Trophoblast cell (in vitro differentiated cells and primary cell): ENCODE results near the gene DNAJC12.

Experiments
- DNase-seq, 2 donors: peaks; one replicate each; pipeline ENCODE4 v3.0.0-alpha.2; 2016
- H2AFZ ChIP-seq: 2 replicates; pipeline ENCODE4 v1.6.1; 2013; ENCODE audit warnings: low read length, moderate library complexity, mild to moderate bottlenecking; ENCODE audit not compliant: insufficient read depth, poor library complexity
- H2AK5ac ChIP-seq: 2 replicates; pipeline ENCODE4 v1.6.1; 2013; ENCODE audit warnings: mild to moderate bottlenecking, low read length
- H2BK120ac ChIP-seq: 2 replicates; pipeline ENCODE4 v1.6.1; 2013; ENCODE audit warnings: low read length, mild to moderate bottlenecking, moderate library complexity; ENCODE audit not compliant: insufficient read depth, poor library complexity
- H2BK12ac ChIP-seq: 2 replicates; pipeline ENCODE4 v1.6.1; 2013; ENCODE audit warnings: mild to moderate bottlenecking, low read length, moderate library complexity
- H2BK5ac ChIP-seq: 2 replicates; pipeline ENCODE4 v1.6.1; 2013; ENCODE audit warnings: low read length, low read depth, moderate library complexity, mild to moderate bottlenecking; ENCODE audit not compliant: poor library complexity
- H3K14ac ChIP-seq: 2 replicates; pipeline ENCODE4 v1.6.1; 2013; ENCODE audit warnings: mild to moderate bottlenecking, low read length
- H3K18ac ChIP-seq: 2 replicates; pipeline ENCODE4 v1.6.1; 2013; ENCODE audit warnings: mild to moderate bottlenecking, low read length
- H3K23ac ChIP-seq: 2 replicates; pipeline ENCODE4 v1.6.1; 2013; ENCODE audit warnings: low read length
- H3K27ac ChIP-seq: 2 replicates; pipeline ENCODE4 v1.5.1; 2013; ENCODE audit warnings: low read depth, mild to moderate bottlenecking, inconsistent platforms, low read length, moderate library complexity
- H3K27me3 ChIP-seq: 2 replicates; pipeline ENCODE4 v1.6.1; 2013; ENCODE audit warnings: inconsistent platforms, mild to moderate bottlenecking, low read length, moderate library complexity; ENCODE audit not compliant: insufficient read depth
- H3K36me3 ChIP-seq, 2 experiments: 1 replicate in 1 of 2; 2 replicates in 1 of 2; pipeline ENCODE4 v1.6.1; 2013; ENCODE audit warnings: low read length in 2 of 2, mild to moderate bottlenecking in 2 of 2, moderate library complexity in 1 of 2; ENCODE audit not compliant: insufficient read depth in 2 of 2, control insufficient read depth in 1 of 2
- H3K4ac ChIP-seq: 2 replicates; pipeline ENCODE4 v1.6.1; 2013; ENCODE audit warnings: low read depth, mild to moderate bottlenecking, low read length, moderate library complexity
- H3K4me1 ChIP-seq, 2 experiments: 1 replicate in 1 of 2; 2 replicates in 1 of 2; pipeline ENCODE4 v1.6.1; 2013; ENCODE audit warnings: low read length in 2 of 2, mild to moderate bottlenecking in 2 of 2, moderate library complexity in 1 of 2; ENCODE audit not compliant: insufficient read depth in 2 of 2, control insufficient read depth in 1 of 2
- H3K4me2 ChIP-seq: 2 replicates; pipeline ENCODE4 v1.6.1; 2013; ENCODE audit warnings: inconsistent platforms, mild to moderate bottlenecking, low read length, moderate library complexity
- H3K4me3 ChIP-seq: 2 replicates; pipeline ENCODE4 v1.5.1; 2013; ENCODE audit warnings: mild to moderate bottlenecking, low read depth, low read length, inconsistent platforms
- H3K79me1 ChIP-seq: one replicate; pipeline ENCODE4 v1.6.1; 2013; ENCODE audit warnings: low read length
- H3K79me2 ChIP-seq: 2 replicates; pipeline ENCODE4 v1.6.1; 2013; ENCODE audit warnings: low read length, mild to moderate bottlenecking; ENCODE audit not compliant: control insufficient read depth, insufficient read depth, poor library complexity
- H3K9ac ChIP-seq: 2 replicates; pipeline ENCODE4 v1.6.1; 2013; ENCODE audit warnings: mild to moderate bottlenecking, low read length
- H3K9me3 ChIP-seq: 2 replicates; pipeline ENCODE4 v1.6.1; 2013; ENCODE audit warnings: low read depth, mild to moderate bottlenecking, control low read depth, inconsistent platforms, low read length; ENCODE audit not compliant: insufficient read depth
- H4K12ac ChIP-seq: 2 replicates; pipeline ENCODE4 v1.6.1; 2013; ENCODE audit warnings: low read depth, mild to moderate bottlenecking, low read length, moderate library complexity
- H4K8ac ChIP-seq: 2 replicates; pipeline ENCODE4 v1.6.1; 2013; ENCODE audit warnings: low read depth, mild to moderate bottlenecking, low read length, moderate library complexity
- H4K91ac ChIP-seq: one replicate; pipeline ENCODE4 v1.6.1; 2013; ENCODE audit warnings: low read depth, mild to moderate bottlenecking, low read length, moderate library complexity
- WGBS: extraction: QIAGEN DNeasy Blood & Tissue Kit; methylation state at CpG from one replicate; pipeline ENCODE4 v1.1.7; 2013; ENCODE audit warnings: missing lambda C conversion rate; ENCODE audit not compliant: insufficient read length, insufficient coverage; ENCODE audit errors: extremely low coverage; 5-methylcytosine and 5-hydroxymethylcytosine counted together

The DNAJC12 gene

GRCh38 chr10:67816719-67817118 lies 21.3 kb downstream of the DNAJC12 start:
- H2AK5ac ChIP-seq = no peak overlapping the region
- no peaks in the 10 kb centered on the region for H3K79me2 ChIP-seq
- no peaks in the 10 kb centered on the region for H3K27me3 ChIP-seq
- no peak for DNase-seq
- H3K4me3 ChIP-seq = no peak overlapping the region
- H3K9ac ChIP-seq = no peak overlapping the region
- no peaks in the 10 kb centered on the region for H3K36me3 ChIP-seq
- no peak overlapping the region for H2BK120ac ChIP-seq
- no peak overlapping the region for H4K91ac ChIP-seq
- H3K9me3 ChIP-seq = no peaks in the 10 kb centered on the region
- no peak overlapping the region for H2BK5ac ChIP-seq
- H3K4ac ChIP-seq = no peak overlapping the region
- H3K27ac ChIP-seq = no peak overlapping the region
- H3K4me1 ChIP-seq = no peaks in the 10 kb centered on the region
- no peak overlapping the region for H3K18ac ChIP-seq
- H2AFZ ChIP-seq = no peak overlapping the region
- H3K14ac ChIP-seq = no peak overlapping the region
- H4K8ac ChIP-seq = no peak overlapping the region
- no CpG with 5 or more reads among the region's 4 CpGs for WGBS
- no peak overlapping the region for H3K4me2 ChIP-seq
- H4K12ac ChIP-seq = no peak overlapping the region
- no peaks in the 10 kb centered on the region for H3K79me1 ChIP-seq
- H2BK12ac ChIP-seq = no peak overlapping the region
- no peak overlapping the region for H3K23ac ChIP-seq

DNA sequence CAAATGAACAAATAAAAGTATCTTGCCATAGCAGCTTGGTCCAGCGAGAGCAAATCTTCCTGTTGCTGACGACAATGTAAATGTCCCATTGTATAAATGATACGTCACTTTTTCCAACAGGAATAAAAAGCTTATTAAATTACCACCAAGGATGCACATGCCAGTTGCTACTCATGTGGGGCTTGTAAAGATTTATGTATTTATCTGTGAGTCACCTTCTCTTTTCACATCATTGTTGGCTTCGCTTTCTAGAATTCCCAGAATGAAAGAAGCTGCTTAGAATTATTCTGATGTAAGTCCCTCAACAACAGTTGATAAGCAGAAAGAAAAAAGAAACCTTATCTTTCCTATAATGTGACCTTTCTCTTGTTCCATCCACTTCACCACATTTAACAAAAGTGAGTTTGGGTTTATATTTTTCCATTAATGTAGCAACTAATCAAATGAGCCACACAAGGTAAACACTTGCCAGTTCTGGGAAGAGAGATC lies 22.4 kb downstream of the DNAJC12 start:
- Histone ChIP-seq H3K4ac (no peak overlapping the region), H3K4me1 (no peaks in the 10 kb centered on the region), H3K14ac (no peak overlapping the region), H4K12ac (no peak overlapping the region), H3K27me3 (no peaks in the 10 kb centered on the region), H3K18ac (no peak overlapping the region), H2BK120ac (no peak overlapping the region), H2BK12ac (no peak overlapping the region), H3K23ac (no peak overlapping the region), H3K27ac (no peak overlapping the region), H3K79me2 (no peaks in the 10 kb centered on the region), H3K4me3 (no peak overlapping the region), H4K91ac (no peak overlapping the region), H3K79me1 (no peaks in the 10 kb centered on the region), H3K9ac (no peak overlapping the region), H2AK5ac (no peak overlapping the region), H4K8ac (no peak overlapping the region), H3K9me3 (no peaks in the 10 kb centered on the region), H2AFZ (no peak overlapping the region), H3K4me2 (no peak overlapping the region), H3K36me3 (no peaks in the 10 kb centered on the region), H2BK5ac (no peak overlapping the region)
- no CpG with 5 or more reads among the region's 4 CpGs for WGBS
- DNase-seq = no peak

DNA sequence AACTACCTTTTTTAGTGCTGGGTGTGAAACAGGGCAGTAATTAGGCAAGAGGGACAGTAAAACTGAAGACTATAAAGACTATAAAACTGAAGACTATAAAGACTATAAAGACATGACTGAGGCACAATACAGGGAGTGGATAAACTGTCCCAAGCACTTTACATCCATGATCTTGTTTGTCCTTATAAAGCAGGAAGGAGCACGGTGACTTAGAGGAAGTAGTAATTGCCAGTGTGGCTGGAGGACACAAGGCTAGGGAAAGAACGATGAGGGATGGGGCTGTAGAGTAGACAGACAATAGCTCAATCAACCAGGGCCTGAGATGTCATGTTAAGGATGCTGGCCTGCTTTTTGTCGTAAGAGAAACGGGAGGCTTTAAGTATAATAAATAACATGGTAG lies 26.0 kb downstream of the DNAJC12 start:
- Histone ChIP-seq H2BK12ac (no peak overlapping the region), H3K4me1 (no peaks in the 10 kb centered on the region), H2BK5ac (no peak overlapping the region), H3K9me3 (no peaks in the 10 kb centered on the region), H3K14ac (no peak overlapping the region), H3K18ac (no peak overlapping the region), H3K36me3 (no peaks in the 10 kb centered on the region), H3K27ac (no peak overlapping the region), H4K8ac (no peak overlapping the region), H2BK120ac (no peak overlapping the region), H4K91ac (no peak overlapping the region), H3K4me3 (no peak overlapping the region), H3K27me3 (no peaks in the 10 kb centered on the region), H3K79me2 (no peaks in the 10 kb centered on the region), H4K12ac (no peak overlapping the region), H3K4me2 (no peak overlapping the region), H3K4ac (no peak overlapping the region), H2AFZ (no peak overlapping the region), H3K79me1 (no peaks in the 10 kb centered on the region), H3K23ac (no peak overlapping the region), H2AK5ac (no peak overlapping the region), H3K9ac (no peak overlapping the region)
- DNase-seq = no peak
- WGBS = no CpG with 5 or more reads among the region's 4 CpGs

DNA sequence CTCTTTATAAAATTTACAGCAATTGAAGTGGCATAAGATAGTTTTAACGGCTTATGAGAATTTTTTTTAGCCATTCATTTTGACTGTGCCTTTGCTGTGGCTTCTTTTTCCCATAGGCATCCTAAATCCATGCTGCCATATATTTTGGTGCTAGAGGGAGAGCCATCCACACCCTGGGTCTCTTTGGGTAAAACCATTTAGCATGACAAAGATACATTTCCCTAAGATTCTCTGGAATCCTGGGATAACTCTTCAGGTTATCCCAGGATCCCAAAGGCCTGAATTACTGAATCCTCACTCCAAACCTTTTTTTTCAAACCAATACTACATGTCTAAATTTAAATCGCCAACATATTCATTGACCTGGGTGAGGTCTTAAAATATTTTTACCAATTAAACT lies 28.9 kb downstream of the DNAJC12 start:
- H4K91ac ChIP-seq = no peak overlapping the region
- H3K4me2 ChIP-seq = no peak overlapping the region
- H2AK5ac ChIP-seq = no peak overlapping the region
- H3K4me3 ChIP-seq = no peak overlapping the region
- no peaks in the 10 kb centered on the region for H3K4me1 ChIP-seq
- H3K14ac ChIP-seq = no peak overlapping the region
- no peak overlapping the region for H2BK120ac ChIP-seq
- no peaks in the 10 kb centered on the region for H3K79me1 ChIP-seq
- no peak overlapping the region for H2AFZ ChIP-seq
- H3K23ac ChIP-seq = no peak overlapping the region
- no peak overlapping the region for H3K27ac ChIP-seq
- H3K36me3 ChIP-seq = no peaks in the 10 kb centered on the region
- H3K18ac ChIP-seq = no peak overlapping the region
- no peaks in the 10 kb centered on the region for H3K27me3 ChIP-seq
- H2BK12ac ChIP-seq = no peak overlapping the region
- H4K8ac ChIP-seq = no peak overlapping the region
- no peak overlapping the region for H2BK5ac ChIP-seq
- no peak overlapping the region for H4K12ac ChIP-seq
- no peaks in the 10 kb centered on the region for H3K9me3 ChIP-seq
- DNase-seq = no peak
- no CpG with 5 or more reads among the region's 2 CpGs for WGBS
- no peak overlapping the region for H3K9ac ChIP-seq
- no peak overlapping the region for H3K4ac ChIP-seq
- H3K79me2 ChIP-seq = no peaks in the 10 kb centered on the region
